ENCODE results near the gene CNTD1. TPM values are rescaled to one million over a fixed set of nuclear protein-coding genes. Genes with fewer than 3 reads are reported as not detected.

The CNTD1 gene, protein sequence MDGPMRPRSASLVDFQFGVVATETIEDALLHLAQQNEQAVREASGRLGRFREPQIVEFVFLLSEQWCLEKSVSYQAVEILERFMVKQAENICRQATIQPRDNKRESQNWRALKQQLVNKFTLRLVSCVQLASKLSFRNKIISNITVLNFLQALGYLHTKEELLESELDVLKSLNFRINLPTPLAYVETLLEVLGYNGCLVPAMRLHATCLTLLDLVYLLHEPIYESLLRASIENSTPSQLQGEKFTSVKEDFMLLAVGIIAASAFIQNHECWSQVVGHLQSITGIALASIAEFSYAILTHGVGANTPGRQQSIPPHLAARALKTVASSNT
- total RNA-seq (2014; rRNA removed; shearing (Covaris generic)) (not detected in 2 replicates), polyA plus RNA-seq (2016; fragmentation: Nextera tagmentation; extraction: Ambion mirVana) (0.14 and 0.71 TPM in 2 replicates)

DNA sequence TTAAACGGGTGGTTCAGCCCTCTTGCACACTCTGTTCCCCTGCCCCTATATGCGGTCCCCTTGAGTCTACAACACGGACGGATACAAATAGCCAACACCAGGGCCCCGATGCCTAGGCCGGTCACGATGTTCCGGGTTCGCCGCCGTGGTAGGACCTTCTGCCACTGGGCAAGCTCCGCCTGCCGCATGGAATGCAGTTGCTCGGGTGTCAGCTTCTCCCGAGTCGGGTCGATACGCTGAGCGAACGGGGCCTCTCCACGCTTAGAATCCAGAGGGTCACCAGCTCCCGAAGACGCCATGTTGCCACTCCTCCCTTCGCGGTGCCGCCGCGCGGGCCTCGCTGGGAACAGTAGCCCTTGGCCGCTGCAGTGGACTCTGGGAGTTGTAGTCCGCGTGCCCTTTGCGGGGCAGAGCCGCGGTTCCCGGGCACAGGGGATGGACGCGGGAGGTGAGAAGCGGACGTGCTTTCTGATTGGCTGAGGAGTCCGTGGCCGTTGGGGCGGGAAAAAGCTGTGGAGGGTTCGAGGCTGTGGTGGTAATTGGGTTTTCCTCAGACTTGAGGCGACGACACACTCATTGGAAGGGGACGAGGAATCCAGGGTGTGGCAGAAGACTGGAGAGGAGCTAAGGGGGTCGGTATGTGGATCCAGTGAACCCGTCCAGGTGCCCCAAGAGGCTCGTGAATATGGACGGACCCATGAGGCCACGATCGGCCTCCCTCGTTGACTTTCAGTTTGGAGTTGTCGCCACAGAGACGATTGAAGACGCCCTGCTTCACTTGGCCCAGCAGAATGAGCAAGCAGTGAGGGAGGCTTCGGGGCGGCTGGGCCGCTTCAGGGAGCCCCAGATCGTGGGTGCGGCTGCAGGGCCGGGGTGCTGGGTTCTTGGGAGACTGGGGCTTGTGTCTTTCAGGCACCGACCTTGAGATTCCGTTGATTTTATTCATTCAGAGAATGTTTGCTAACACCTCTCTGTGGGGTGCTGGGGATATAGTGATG, at the start of gene CNTD1, which contains the start of gene COA3:
Gene CNTD1, plus strand, starts transcription at position 479 of the 998 bp plus-strand sequence. Its CDS starts 207 bp downstream, at position 686.
Gene COA3, minus strand, starts transcription at position 322 of the 998 bp plus-strand sequence. Its CDS starts 23 bp downstream, at position 299.
- Histone ChIP-seq H3K4me1 (ENCODE audit: insufficient read depth) (peaks cover 13% of the 10 kb centered on the region; the same call in 1 of the 2 replicates), H3K9me2 (ENCODE audit: insufficient read depth) (no peaks in the 10 kb centered on the region), H3K9me3 (ENCODE audit: low read depth) (no peaks in the 10 kb centered on the region), H3F3A (ENCODE audit: insufficient read depth) (no peaks in the 10 kb centered on the region), H3K4me3 (peak within 1 kb of the TSS; percentile 97), H4K20me1 (ENCODE audit: insufficient read depth) (no peaks in the 10 kb centered on the region), H3K27me3 (replicated peaks; ENCODE audit: insufficient read depth) (no peaks in the 10 kb centered on the region), H3K9ac (peak within 1 kb of the TSS; percentile 88), H3K79me2 (ENCODE audit: insufficient read depth) (peaks cover 20% of the 10 kb centered on the region), H3K36me3 (ENCODE audit: low read depth) (no peaks in the 10 kb centered on the region), H3K4me2 (ENCODE audit: unreplicated experiment) (peak within 1 kb of the TSS; percentile 93), H3K27ac (peak within 1 kb of the TSS; percentile 49), H2AFZ (peak within 1 kb of the TSS; percentile 85)
- TF ChIP-seq EZH2 (IDR thresholded peaks at IDR 0.05; ENCODE audit: insufficient read depth, poor library complexity, severe bottlenecking) = no peak
- no peak for TF ChIP-seq EZH2phosphoT487 (IDR thresholded peaks at IDR 0.05; ENCODE audit: insufficient read depth, low read depth)
- 27 to 28% methylated on average over 66 of the region's 66 CpGs for WGBS, 2 experiments (ENCODE audit: low coverage in 1 of 2, low lambda C conversion rate in 2 of 2, missing lambda C conversion rate in 2 of 2)
- peak; percentile 92 for DNase-seq
- in situ Hi-C loops (cut with MboI) = no loop called here

GRCh38 chr17:42748908-42749798, 49.5 kb upstream of the CNTD1 start:
- no peaks in the 10 kb centered on the region; the same call in 1 of the 2 replicates for H3K4me1 ChIP-seq (ENCODE audit: insufficient read depth)
- H2AFZ ChIP-seq = no peak overlapping the region; the same call in 1 of the 2 replicates
- no peak overlapping the region for H3K9ac ChIP-seq
- no peak overlapping the region for H3K27ac ChIP-seq
- H3K79me2 ChIP-seq (ENCODE audit: insufficient read depth) = peaks cover 4% of the 10 kb centered on the region
- H3F3A ChIP-seq (ENCODE audit: insufficient read depth) = no peaks in the 10 kb centered on the region
- no peak for DNase-seq
- H3K27me3 ChIP-seq (replicated peaks; ENCODE audit: insufficient read depth) = no peaks in the 10 kb centered on the region
- no peaks in the 10 kb centered on the region for H3K36me3 ChIP-seq (ENCODE audit: low read depth)
- no peaks in the 10 kb centered on the region for H3K9me2 ChIP-seq (ENCODE audit: insufficient read depth)
- no peak for TF ChIP-seq EZH2phosphoT487 (IDR thresholded peaks at IDR 0.05; ENCODE audit: insufficient read depth, low read depth)
- no peak for TF ChIP-seq EZH2 (IDR thresholded peaks at IDR 0.05; ENCODE audit: insufficient read depth, poor library complexity, severe bottlenecking)
- in situ Hi-C loops (cut with MboI) = loop anchor here (25.0 kb wide), 1 partner anchor 188 kb away; no protein-coding TSS in a partner anchor
- no peak overlapping the region for H3K4me3 ChIP-seq
- H4K20me1 ChIP-seq (ENCODE audit: insufficient read depth) = no peaks in the 10 kb centered on the region
- 33 to 36% methylated on average over 11 of the region's 11 CpGs for WGBS, 2 experiments (ENCODE audit: low coverage in 1 of 2, low lambda C conversion rate in 2 of 2, missing lambda C conversion rate in 2 of 2)
- no peak overlapping the region for H3K4me2 ChIP-seq (ENCODE audit: unreplicated experiment)
- no peaks in the 10 kb centered on the region for H3K9me3 ChIP-seq (ENCODE audit: low read depth)

GRCh38 chr17:42750739-42751344, 47.8 kb upstream of the CNTD1 start:
- no peak overlapping the region for H3K9ac ChIP-seq
- no peak overlapping the region for H3K4me2 ChIP-seq (ENCODE audit: unreplicated experiment)
- no peaks in the 10 kb centered on the region for H3K79me2 ChIP-seq (ENCODE audit: insufficient read depth)
- H3K9me2 ChIP-seq (ENCODE audit: insufficient read depth) = no peaks in the 10 kb centered on the region
- 18 to 19% methylated on average over 3 of the region's 3 CpGs for WGBS, 2 experiments (ENCODE audit: low coverage in 1 of 2, low lambda C conversion rate in 2 of 2, missing lambda C conversion rate in 2 of 2)
- no peak overlapping the region for H3K4me3 ChIP-seq
- H3K9me3 ChIP-seq (ENCODE audit: low read depth) = no peaks in the 10 kb centered on the region
- H3K36me3 ChIP-seq (ENCODE audit: low read depth) = no peaks in the 10 kb centered on the region
- in situ Hi-C loops (cut with MboI) = no loop called here
- TF ChIP-seq EZH2phosphoT487 (IDR thresholded peaks at IDR 0.05; ENCODE audit: insufficient read depth, low read depth) (no peak), EZH2 (IDR thresholded peaks at IDR 0.05; ENCODE audit: insufficient read depth, poor library complexity, severe bottlenecking) (no peak)
- DNase-seq = no peak
- H4K20me1 ChIP-seq (ENCODE audit: insufficient read depth) = no peaks in the 10 kb centered on the region
- H3K27ac ChIP-seq = no peak overlapping the region
- H3K4me1 ChIP-seq (ENCODE audit: insufficient read depth) = no peaks in the 10 kb centered on the region
- no peaks in the 10 kb centered on the region for H3K27me3 ChIP-seq (replicated peaks; ENCODE audit: insufficient read depth)
- H3F3A ChIP-seq (ENCODE audit: insufficient read depth) = no peaks in the 10 kb centered on the region
- no peak overlapping the region for H2AFZ ChIP-seq
